Globus pallidus (tissue), 1 donor: ENCODE data around the gene PARP3.

Source experiments
- DNase-seq: peaks from one replicate; pipeline ENCODE4 v3.0.0-alpha.2; 2015; ENCODE audit warnings: low spot score

Gene PARP3

DNA sequence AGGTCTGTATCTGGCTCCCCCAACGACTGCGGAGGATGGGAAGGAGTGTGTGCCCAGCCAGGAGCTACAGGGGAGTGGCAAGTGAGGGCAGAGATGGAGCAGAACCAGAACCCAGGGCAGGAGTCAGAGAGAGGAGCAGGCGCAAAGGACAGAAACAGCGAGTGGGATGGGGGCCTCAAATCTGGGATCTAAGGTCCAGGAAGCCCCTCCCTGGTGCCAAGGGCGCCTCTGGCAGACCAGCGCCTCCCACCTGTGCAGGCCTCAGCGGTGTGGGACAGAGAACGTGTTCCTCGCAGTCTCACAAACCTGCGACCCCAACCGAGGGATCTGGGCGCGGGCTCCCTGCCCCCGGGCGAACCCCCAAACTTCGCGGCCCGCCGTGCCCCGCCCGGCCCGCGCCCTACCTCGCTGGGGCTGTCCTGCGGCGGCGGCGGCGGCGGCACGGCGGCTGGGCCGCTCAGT is 24.8 kb downstream of the PARP3 start:
- no peak for DNase-seq

DNA sequence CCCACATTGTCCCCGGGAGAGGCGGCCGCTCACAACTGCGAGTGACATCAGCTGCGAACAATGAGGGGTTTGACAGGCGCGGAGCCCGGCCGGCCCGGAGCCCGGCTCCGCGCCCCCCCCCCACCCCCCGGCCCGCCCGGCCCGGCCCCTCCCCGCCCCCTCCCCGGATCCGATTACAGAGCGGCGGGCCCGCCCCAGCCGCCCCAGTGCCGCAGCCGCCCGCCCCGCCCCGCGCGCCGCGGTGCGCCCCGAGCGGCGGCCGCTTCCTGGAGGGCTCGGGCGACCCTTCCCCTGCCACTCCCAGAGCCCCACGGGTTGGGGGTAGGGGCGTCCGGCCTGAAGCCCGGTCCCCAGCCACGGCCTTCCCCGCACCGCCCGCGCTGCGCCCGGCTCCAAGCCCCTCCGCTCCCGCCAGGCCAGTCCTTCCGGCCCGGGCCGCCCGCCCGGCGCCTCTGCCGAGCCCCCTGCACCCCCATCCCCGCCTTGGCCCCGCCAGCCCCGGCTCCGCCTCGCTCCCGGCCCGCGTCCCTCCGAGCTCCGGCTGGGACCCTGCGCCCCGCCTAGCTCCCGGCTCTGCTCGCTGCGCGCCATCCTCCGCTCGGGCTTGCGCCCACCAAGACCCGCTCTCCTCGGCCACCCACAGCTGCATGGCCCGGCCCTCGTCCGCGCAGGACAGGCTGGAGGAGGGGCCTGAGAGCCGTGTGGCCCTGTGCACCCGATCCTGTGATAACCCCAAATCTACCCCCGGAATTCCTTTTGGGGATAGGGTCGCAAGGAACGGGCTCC is 25.4 kb downstream of the PARP3 start, which contains the start of gene PCBP4:
Gene PCBP4, minus strand, starts transcription at position 71 of the 786 bp plus-strand sequence. CDS start 6,214 bp downstream, outside the sequence.
- peak; percentile 88 for DNase-seq

DNA sequence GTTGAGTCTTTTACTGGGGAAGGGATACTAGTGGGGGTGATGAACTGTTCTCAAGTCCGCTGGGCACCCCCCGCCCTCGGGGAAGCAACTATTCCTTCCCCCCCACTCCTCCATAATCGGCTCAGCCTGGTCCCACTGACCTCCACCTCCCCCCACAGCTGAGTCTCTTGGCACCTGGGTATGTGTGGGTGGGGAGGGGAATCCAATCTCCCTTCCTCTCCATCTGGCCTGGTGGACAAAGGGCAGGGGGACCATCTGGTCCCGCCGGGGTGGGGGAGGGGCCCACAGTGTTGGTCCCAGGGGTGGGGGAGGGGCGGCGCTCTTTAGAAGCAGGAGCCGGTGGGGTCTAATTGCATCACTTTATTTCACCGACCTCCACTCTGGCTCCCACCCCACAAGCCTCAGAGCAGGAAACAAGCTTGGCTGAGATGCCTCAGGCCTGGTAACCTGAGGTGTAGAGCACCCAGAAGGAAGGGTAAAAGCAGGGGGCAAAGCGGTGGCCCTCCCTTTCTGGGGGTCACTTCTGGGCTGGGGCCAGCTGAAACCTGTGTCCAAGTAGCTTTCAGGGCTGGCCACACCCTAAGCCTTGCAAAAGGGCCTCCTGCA is 26.1 kb downstream of the PARP3 start:
- no peak for DNase-seq

DNA sequence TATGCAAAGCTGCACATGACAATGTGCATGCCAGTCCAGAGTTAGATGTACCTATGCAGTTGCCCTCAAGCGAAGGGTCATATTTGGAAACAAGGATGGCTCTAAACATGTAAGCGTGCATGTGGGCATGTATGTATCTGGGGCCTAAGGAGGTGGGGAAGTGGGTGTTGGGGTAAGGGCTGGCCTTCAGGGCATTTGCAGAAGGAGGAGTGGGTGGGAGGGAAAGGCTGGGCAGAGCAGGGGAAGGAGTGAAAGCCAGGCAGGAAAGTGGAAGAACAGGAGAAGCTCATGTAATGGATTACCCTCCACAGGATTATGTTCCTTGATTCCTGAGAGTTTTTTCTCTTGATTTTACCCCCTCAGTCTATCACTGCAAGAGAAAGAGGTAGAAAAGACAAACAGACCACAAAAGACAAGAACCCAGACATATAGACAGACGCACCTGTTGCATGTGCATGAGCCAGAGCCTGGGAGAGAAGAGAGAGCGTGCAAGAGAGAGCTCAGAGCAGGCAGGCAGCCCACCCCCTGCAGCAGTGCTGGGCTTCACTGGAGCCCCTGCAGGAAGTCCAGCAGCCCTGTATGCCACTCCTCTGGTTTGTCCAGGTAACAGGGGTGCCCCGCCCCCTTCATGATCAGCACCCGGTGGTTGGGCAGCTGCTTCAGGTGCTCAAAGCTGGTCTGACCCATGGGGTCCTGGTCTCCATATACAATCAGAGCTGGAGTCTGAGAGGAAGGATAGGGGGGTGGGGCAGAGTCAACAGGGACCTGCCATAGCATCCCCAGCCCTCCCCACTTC is 26.9 kb downstream of the PARP3 start:
- no peak for DNase-seq

DNA sequence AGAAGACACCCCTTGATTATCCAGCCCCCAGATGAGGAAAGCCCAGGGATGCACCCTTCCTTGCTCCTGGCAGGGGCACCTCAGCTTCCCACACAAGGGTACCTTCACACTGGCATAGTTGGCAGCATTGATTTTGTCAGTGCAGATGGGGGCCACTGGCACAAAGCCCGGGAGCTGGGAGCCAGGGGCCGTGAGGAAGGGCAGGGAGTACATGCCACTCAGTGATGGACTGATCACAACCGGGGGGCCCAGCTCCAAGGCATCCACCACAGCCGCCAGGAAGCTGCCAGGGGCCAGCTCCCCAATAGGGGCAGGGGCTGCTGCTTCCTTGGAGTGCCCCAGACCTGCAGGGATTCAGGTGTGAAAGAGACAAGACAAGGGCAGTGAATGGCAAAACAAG is 27.7 kb downstream of the PARP3 start:
- no peak for DNase-seq

DNA sequence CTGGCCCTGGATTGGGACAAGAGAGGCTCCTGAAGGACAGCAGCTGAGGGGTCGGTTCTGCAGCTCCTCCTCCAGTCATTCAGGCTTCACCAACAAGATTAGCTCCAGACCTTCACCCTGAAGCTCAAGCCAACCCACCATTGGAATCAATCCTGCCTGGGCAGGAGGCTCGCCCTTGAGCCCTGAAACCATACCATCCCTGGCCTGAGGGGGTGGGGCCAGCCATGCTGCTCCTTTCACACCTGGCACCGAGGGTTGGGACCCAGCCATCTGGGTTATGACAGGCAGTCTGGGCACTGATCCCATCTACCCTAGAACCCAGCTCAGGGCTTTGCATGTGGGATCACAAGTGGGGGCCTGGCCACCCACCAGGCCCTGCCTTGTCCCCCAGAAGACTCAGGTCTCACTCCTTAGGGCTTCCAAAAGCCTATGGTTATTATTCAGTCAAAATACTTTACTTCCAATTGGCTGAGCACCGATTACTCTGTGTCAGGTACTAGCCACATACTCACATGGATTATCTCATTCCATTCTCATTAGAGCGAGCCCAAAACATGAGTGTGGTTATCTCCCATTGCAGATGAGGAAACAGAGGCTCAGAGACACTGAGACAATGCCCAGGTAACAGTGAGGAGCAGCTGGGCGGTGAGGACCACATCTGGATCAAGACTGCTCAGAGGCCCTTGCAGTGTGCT is 28.6 kb downstream of the PARP3 start:
- DNase-seq = no peak

DNA sequence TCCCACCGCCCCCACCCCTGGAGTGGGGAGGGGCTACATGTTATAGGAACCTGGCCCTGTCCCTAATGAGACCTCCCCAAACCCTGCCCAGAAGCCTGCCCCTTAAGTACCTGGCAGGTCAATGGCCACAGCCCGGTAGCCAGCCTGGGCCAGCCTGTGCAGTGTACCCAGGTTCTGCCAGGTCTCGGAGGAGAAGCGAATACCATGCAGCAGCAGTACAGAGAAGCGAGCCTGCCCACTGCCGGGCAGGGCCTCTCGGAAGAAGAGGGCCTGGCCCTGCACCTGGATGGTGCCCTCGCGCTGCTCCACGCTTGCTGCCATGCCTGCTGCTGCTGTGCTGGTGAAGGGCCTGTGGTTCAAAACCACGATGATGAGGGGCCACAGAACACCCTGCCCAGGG is 29.2 kb downstream of the PARP3 start:
- no peak for DNase-seq

DNA sequence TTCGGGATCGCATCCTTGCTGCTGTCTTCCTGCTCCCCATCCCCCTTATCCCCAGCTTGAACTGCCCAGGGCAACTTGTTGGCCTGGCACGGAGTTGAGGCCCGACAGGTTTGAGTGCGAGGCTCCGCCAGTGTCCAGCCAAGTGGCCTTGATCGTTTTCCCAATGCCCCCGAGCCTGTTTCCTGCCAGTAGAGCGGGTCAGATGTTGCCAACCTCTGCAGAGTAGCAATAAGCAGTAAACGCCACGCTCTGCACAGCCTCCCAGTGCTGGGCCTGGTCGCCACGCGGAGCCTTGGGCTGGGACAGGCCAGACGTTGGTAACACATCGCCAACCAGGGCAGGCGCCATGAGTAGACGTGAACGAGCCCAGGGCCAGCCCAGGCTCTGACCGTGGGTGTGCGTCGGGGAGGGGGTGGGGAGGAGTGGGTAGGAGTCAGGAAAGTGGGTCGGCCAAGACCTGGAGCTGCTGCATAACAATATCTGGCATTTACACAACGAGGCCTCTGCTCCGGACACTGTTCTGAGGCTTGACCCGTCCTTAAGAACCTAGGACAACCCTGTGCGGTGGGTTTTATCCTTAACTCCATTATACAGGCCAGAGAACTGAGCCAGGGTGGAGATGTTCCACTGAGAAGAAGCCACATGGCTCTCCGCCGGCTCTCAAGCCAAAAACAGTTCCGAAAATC is 32.3 kb downstream of the PARP3 start:
- no peak for DNase-seq

DNA sequence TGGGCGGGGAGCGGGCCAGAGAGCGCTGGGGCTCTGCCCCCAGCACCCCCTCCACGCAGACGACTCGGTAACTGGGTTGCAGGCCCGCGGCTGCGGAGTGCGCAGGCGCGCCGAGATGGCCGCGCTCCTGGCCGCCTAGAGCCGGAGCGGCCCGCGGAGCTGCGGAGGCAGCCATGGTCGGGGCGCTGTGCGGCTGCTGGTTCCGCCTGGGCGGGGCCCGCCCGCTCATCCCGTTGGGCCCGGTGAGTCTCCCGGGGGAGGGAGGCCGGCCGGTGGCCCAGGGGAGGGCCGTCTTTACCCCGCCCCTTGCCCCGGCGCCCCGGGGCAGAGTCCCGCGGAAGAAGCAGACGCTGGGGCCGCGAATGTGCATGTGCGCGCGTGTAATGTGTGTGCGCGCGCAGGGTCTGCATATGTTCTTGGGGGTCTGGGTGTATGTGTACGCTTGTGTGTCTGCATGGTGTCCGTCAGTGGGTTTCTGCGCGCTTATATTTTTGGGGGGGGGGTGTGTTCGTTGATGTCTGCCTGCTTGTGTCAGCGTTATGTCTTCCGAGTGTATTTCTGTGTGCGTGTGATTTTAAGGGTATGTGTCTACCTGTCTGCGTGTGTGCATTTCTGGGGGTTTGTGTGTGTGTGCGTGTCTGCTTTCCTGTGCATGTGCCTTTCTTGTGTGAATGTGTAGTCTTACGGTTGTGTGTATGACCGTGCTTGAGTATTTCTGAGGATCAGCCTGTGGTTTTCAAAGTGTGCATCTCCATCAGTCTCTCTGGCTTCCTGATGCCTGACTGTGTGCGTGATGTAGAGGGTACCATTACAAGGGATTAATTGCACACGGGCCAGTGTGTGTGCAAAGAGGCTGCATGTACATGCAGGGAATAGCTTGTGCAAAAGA is 33.0 kb downstream of the PARP3 start, which contains the start of gene ABHD14A:
Gene ABHD14A, plus strand, starts transcription at position 102 of the 889 bp plus-strand sequence. Its CDS starts 72 bp downstream, at position 174.
- peak; percentile 76 for DNase-seq

DNA sequence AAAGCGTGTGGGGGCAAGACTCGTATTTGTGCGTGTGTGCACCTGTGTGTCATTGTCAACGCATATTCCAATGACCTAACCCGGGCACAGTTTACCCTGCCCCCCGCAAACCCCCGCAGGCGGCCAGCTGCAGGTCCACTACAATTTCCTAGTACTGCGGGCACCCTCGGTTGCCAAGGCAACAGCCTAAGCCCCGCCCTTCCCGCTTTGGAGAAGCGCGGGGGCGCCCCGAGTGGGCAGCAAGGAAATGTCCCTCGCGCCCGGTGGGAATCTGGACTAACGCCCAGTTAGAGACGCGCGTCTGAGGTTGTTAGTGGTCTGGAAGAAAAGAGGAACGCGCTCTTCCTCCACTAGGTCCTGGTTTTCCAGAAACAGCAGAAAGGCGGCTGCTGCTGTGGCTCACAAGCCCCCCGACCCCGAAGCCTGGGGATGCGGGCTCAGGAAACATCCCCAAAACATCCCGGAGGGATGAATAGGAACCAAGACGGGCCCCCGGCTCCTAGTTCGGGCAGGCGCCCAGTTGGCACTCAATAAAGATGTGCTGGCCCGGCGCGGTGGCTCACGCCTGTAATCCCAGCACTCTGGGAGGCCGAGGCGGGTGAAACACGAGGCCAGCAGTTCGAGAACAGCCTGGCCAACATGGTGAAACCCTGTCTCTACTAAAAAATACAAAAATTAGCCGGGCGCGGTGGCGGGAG is 33.8 kb downstream of the PARP3 start:
- peak; percentile 82 for DNase-seq

DNA sequence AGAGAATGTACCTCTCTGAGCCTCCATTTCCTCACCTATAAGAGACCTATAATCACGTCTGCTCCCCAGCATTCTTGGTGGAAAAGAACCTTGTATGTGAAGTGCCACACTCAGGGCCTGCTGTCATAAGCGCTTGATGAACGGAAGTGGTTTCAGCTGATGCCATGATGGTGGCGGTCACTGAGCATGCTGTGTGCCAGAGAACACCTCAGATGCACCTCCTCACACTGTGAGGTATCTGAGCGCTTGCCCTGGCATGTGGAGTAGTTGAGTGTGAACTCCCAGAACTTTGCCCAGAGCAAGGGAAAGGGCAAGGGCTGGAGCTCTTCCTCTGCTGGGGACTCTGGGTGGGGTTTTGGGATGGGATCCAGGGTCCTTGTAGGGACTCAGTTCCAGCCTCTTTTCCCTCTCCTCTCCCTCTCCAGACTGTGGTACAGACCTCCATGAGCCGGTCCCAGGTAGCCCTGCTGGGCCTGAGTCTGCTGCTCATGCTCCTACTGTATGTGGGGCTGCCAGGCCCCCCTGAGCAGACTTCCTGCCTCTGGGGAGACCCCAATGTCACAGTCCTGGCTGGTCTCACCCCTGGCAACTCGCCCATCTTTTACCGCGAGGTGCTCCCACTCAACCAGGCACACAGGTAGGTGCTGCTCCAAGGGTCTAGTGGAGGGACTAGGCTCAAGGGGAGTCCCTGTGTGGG is 35.4 kb downstream of the PARP3 start:
- no peak for DNase-seq

DNA sequence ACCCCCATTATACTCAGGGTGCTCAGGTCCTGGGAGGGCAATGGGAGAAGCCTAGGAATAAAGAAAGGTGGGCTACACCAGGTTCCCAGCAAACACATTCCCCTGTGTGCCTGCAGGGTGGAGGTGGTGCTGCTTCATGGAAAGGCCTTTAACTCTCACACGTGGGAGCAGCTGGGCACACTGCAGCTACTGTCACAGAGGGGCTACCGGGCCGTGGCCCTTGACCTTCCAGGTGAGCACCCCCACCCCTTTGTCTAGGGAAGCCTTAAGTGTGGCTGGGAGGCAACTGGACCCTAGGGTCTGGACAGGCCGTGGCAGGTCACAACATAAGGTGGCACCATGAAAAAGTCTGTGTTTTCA is 36.0 kb downstream of the PARP3 start:
- DNase-seq = no peak

DNA sequence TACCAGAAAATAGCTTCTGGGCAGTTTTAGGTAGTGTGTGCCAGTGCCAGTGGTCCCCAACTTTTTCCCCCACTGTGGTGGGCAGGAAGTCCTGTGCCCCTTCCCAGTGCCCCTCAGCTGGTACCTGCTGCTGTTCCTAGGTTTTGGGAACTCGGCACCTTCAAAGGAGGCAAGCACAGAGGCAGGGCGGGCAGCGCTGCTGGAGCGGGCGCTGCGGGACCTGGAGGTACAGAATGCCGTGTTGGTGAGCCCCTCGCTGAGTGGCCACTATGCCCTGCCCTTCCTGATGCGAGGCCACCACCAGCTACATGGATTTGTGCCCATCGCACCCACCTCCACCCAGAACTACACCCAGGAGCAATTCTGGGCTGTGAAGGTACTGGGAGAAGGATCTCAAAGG is 38.1 kb downstream of the PARP3 start:
- DNase-seq = no peak

DNA sequence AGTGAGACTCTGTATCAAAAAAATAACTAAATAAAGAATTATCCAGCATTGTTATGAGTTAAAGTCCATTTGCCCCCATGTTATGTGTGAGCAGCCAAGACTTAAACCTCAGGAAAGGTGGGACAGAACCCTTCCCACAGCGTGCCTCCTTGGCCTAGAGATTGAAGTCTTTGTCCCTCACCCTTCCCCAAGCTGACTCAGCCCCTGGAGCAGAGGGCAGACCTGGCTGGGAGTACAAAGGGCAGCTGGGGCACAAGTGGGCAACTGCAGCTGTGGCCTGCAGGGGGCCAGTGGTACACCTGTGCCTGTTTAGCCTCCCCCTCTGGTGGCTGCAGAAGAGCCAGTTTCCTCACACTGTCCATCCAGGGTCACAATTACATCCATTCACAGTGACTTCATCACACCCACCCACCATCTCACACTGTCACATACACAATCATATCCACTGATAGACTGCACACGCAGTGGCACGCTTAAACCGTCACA is 40.2 kb downstream of the PARP3 start:
- no peak for DNase-seq

DNA sequence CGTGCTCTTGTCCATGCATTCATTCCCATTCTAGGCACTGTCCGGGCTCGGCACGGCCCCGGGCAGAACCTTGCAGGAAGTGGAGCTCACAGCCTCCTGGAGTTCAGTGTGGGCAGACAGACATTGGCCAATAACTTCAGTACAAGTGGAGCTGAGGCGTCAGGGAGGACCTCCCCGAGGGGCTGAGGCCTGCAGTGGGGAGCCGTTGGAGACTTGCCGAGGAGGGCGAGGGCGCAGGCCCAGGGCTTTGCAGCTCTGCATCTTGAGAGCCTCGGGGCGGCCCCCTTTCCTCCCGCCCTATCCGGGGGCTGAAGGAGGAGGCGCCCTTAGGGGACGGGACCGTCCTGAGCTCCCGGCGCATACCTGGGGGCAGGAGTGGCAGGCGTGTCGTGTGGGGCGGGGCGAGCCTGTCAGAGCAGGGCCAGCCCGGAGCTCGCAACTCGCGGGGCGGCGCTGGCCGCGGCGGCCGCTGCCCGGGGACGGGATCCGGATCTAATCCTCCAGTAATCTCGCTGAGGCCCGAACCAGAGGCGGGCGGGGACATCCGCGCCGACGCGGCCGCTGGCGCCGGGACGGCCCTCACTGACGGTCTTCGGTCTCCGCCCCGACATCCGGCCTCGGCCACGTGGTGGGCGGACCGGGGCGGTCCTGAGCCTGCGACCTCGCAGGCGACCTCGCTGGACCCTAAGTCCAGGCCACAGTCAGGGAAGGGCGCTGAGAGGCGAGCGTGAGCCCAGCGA is 40.8 kb downstream of the PARP3 start, which contains the start of gene ACY1:
Gene ACY1, plus strand, starts transcription at position 698 of the 740 bp plus-strand sequence. CDS start 530 bp downstream, outside the sequence.
- DNase-seq = peak; percentile 80

DNA sequence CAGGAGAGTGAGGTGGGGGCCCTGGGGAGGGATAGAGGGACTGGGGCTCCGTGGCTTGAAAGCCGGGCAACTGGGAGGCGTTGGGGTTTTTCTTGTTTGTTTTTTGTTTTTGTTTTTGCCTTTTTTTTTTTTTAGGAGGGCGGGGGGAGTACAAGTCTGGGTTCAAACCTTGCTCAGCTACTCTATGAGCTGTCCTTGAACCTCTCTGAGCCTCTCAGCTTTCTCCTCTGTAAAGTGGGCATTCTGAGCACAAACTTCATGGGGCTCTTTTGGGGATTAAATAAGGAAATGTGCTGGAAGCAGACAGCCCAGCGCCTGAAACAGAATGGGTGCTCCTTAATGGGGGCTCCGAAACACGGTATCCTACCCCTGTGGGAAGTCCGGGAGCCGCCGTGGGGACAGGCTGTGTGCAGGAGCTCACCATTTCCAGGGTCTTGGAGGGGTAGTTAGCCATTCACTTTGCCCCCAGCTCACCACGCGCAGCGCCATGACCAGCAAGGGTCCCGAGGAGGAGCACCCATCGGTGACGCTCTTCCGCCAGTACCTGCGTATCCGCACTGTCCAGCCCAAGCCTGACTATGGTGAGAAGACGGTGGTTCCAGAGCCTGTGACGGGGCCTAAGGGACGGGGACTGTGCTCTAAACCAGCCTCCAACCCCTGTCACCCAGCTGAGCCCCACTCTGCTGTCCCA is 41.6 kb downstream of the PARP3 start:
- DNase-seq = no peak

DNA sequence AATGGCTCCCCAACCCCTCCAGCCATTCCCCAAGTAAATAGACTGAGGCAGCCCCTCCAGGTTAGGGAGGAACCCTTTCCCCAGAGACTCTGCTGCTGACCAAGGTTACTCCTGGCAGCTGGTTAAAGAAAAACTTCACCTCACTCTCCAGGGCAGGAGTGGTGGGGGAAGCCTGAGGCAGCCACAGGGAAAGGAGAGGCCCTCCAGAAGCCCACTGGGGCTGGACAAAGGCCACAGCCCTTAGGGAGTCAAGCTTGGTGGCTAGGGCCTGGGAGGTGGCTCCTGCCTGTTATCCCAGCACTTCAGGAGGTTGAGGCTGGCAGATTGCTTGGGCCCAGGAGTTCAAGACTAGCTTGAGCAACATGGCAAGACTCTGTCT is 42.1 kb downstream of the PARP3 start:
- DNase-seq = no peak

DNA sequence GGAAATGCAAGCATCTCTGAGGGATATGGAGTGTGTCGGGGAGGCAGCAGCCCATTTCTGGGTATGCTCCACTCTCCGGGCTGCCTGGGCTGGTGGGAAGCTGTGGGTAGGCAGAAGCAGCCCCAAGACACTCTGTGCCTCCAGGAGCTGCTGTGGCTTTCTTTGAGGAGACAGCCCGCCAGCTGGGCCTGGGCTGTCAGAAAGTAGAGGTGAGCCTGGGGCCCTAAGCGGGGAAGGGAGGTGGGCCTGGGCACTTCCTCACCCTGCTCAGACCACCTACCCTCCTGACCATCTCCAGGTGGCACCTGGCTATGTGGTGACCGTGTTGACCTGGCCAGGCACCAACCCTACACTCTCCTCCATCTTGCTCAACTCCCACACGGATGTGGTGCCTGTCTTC is 42.9 kb downstream of the PARP3 start:
- no peak for DNase-seq
